Measurements from ENCODE around the gene CENPU.
"Not testable (repeated sequence)": the region's sequence is repeated elsewhere in the genome, so short reads cannot be mapped to it uniquely, and the experiment has no call there.

The CENPU gene

DNA sequence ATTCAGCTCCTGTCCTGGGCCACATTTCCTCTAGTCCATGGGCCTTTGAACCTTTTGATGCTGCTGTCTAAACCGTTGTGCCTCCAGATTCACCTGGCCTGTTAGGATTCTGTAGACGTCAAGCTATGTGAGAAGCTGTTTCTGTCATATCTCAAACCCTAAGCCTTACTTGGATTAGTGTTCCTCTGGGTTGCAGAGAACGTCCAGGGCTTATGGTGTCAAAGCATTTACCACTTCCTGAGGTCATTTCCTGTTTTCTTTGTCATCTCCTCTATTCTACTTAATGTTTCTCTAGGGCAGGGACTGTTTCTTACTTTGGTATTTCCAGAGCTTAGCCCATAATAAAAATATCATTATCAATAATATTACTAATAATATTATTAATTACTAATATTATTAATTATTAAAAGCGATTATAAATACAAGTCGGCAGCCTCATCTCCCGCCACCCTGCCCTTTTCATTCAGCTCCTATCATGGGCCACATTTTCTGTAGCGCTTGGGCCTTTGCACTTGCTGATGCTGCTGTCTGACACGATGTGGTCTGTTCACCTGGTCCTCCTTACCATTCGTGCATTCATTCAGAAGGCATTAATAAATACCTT, 65.3 kb downstream of the CENPU start:
- no peak for TF ChIP-seq ZFX (IDR thresholded peaks at IDR 0.05; ENCODE audit: borderline replicate concordance)
- no peak for TF ChIP-seq CTCF (IDR thresholded peaks at IDR 0.05)
- no peak overlapping the region for H3K27ac ChIP-seq

- TF ChIP-seq CTCF (IDR thresholded peaks at IDR 0.05) (no peak), ZFX (IDR thresholded peaks at IDR 0.05; ENCODE audit: borderline replicate concordance) (no peak)
- H3K27ac ChIP-seq: no peak overlapping the region
These were observed 65.8 kb downstream of the CENPU start for GRCh38 chr4:184668096-184668495.

GRCh38 chr4:184666670-184667069, 67.2 kb downstream of the CENPU start:
- TF ChIP-seq ZFX (IDR thresholded peaks at IDR 0.05; ENCODE audit: borderline replicate concordance): no peak
- TF ChIP-seq CTCF (IDR thresholded peaks at IDR 0.05): no peak

DNA sequence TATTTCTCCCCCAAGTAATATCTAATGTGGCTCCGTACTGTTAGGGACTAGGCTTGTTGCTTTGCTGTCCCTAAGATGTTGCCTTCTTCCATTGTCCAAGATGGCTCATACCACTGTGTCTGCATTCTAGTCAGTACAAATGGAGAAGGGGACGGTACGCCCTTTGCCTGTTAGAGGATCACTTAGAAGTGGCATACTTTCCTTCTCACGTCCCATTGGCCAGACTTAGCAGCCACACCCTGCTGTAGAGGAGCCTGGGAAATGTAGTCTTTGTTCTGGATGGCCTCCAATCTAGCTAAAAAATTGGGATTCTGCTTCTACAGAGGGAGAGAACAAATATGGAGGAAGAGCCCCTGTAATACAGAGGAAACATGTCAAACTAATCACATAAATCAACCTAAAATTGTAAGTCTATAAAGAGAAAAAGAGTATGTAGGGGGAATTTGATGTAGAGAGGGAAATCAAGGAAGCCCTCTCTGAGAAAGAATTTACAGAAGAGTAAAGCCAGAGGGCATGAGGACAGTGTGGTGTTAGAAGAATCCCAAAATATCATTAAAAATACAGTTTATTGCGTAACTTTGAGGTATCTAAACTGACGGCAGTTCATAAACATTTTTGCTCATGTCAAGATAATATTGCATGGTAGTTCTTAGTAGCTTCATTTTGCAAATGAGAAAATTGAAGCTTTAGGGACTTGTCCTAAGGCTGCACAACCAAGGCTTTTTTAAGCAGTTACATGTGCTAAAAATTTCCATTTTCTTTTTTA, 69.3 kb downstream of the CENPU start:
- no peak overlapping the region for H3K27ac ChIP-seq
- no peak for TF ChIP-seq CTCF (IDR thresholded peaks at IDR 0.05)
- no peak for TF ChIP-seq ZFX (IDR thresholded peaks at IDR 0.05; ENCODE audit: borderline replicate concordance)

More at GRCh38 chr4:184666670-184667069, 67.2 kb downstream of the CENPU start:
- H3K27ac ChIP-seq: no peak overlapping the region

DNA sequence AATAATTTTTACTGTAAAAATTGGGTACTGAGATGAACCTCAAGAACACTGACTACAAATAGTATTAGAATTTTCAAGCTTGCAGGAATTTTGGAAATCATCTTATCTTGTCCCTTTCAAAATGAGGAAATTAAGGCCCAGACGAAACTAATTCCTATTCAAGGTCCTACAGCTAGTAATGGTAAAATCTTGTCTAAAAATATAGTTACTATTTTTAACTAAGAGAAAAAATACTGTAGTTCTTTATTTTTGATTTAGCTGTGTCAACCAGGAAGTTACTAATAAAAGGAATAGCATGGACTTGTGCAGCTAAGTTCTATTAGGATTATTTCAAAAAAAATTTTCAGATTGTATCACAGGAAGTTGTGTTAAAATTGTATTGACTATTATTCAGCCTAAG, 71.7 kb downstream of the CENPU start:
- H3K27ac ChIP-seq: no peak overlapping the region
- no peak for TF ChIP-seq CTCF (IDR thresholded peaks at IDR 0.05)
- no peak for TF ChIP-seq ZFX (IDR thresholded peaks at IDR 0.05; ENCODE audit: borderline replicate concordance)

- no peak overlapping the region for H3K27ac ChIP-seq
- TF ChIP-seq ZFX (IDR thresholded peaks at IDR 0.05; ENCODE audit: borderline replicate concordance): no peak
- no peak for TF ChIP-seq CTCF (IDR thresholded peaks at IDR 0.05)
These were observed 72.9 kb downstream of the CENPU start for GRCh38 chr4:184660978-184661377.

GRCh38 chr4:184657820-184658219, 76.1 kb downstream of the CENPU start:
- not testable (repeated sequence) for H3K27ac ChIP-seq
